NT2/D1 (cell line): Measurements from ENCODE around the gene TMPRSS2.

Experiments used
- SUZ12 ChIP-seq: IDR thresholded peaks from 2 replicates; pipeline ENCODE4 v1.6.1; 2011; ENCODE audit not compliant: insufficient read length, insufficient read depth; ENCODE audit errors: extremely low read depth
- ZNF274 ChIP-seq: IDR thresholded peaks from 2 replicates; pipeline ENCODE4 v1.6.1; 2011; ENCODE audit warnings: mild to moderate bottlenecking, low read depth, low read length

- no peak for TF ChIP-seq SUZ12
- no peak for TF ChIP-seq ZNF274
Observed at GRCh38 chr21:41488080-41488479, 19.9 kb downstream of the TMPRSS2 start.
